ENCODE measurements around the gene PIK3C2G. TPM values are rescaled to one million over a fixed set of nuclear protein-coding genes. Genes with fewer than 3 reads are reported as not detected.

Gene PIK3C2G
- total RNA-seq, 2 donors from 2014 or later, result 2.9 to 13.5 TPM

DNA sequence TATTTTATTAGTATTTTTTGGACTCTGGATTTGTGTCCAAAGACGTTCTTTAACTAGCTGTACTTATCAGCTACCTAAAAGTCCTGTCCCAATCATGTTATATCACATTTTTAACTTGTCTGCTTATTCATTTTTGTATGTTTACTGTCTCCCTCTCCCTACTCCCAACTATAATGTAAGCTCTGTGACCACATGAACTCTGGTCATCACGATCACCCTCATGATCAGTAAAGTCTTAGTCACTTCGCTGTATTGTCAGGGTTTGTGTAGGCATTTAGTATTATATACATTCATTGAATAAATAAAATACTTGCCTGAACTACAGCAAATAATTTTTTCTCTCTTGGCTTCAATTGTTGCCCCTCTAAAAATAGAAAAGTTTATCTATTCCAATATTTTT is 211.0 kb downstream of the PIK3C2G start:
- no peaks in the 10 kb centered on the region for H3K9me3 ChIP-seq
- H3K4me3 ChIP-seq, result no peak overlapping the region
- no peaks in the 10 kb centered on the region for H3K27me3 ChIP-seq
- no peaks in the 10 kb centered on the region for H3K36me3 ChIP-seq (replicated peaks in 1 of 2; ENCODE audit: insufficient read depth in 1 of 2, low read depth in 2 of 2)
- ATAC-seq, result no peak
- DNase-seq, result no peak
- H3K4me1 ChIP-seq, result no peaks in the 10 kb centered on the region
- WGBS, 2 donors, result 55 to 60% methylated on average over 3 of the region's 3 CpGs
- no peak for TF ChIP-seq POLR2A (IDR thresholded peaks at IDR 0.05)
- TF ChIP-seq, protein P1, sequence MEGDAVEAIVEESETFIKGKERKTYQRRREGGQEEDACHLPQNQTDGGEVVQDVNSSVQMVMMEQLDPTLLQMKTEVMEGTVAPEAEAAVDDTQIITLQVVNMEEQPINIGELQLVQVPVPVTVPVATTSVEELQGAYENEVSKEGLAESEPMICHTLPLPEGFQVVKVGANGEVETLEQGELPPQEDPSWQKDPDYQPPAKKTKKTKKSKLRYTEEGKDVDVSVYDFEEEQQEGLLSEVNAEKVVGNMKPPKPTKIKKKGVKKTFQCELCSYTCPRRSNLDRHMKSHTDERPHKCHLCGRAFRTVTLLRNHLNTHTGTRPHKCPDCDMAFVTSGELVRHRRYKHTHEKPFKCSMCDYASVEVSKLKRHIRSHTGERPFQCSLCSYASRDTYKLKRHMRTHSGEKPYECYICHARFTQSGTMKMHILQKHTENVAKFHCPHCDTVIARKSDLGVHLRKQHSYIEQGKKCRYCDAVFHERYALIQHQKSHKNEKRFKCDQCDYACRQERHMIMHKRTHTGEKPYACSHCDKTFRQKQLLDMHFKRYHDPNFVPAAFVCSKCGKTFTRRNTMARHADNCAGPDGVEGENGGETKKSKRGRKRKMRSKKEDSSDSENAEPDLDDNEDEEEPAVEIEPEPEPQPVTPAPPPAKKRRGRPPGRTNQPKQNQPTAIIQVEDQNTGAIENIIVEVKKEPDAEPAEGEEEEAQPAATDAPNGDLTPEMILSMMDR (IDR thresholded peaks at IDR 0.05), result no peak
- H3K27ac ChIP-seq, result no peak overlapping the region
- intact Hi-C loops (cut with DNase I), result no loop called here

DNA sequence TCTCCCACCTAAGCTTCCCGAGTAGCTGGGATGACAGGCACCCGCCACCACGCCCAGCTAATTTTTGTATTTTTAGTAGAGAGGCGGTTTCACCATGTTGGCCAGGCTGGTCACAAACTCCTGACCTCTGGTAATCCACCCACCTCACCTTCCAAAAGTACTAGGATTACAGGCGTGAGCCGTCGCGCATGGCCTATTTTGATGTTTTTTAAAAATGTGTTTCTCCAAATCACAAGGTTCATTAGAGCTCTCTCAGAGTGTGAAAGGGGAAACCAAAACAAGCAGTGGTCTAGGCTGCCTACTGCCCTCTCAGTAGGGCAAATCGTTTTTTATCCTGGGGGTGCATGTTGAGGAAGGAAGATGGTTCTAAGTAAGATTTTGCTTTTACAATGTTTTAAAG is 211.5 kb downstream of the PIK3C2G start:
- no peaks in the 10 kb centered on the region for H3K36me3 ChIP-seq (replicated peaks in 1 of 2; ENCODE audit: insufficient read depth in 1 of 2, low read depth in 2 of 2)
- TF ChIP-seq, protein P1 (IDR thresholded peaks at IDR 0.05), result no peak
- no peak for TF ChIP-seq POLR2A (IDR thresholded peaks at IDR 0.05)
- H3K27ac ChIP-seq, result no peak overlapping the region
- H3K4me1 ChIP-seq, result no peaks in the 10 kb centered on the region
- 81 to 86% methylated on average over 9 of the region's 9 CpGs for WGBS, 2 donors
- ATAC-seq (no peak), DNase-seq (no peak)
- no peaks in the 10 kb centered on the region for H3K9me3 ChIP-seq
- intact Hi-C loops (cut with DNase I), result no loop called here
- no peak overlapping the region for H3K4me3 ChIP-seq
- no peaks in the 10 kb centered on the region for H3K27me3 ChIP-seq

DNA sequence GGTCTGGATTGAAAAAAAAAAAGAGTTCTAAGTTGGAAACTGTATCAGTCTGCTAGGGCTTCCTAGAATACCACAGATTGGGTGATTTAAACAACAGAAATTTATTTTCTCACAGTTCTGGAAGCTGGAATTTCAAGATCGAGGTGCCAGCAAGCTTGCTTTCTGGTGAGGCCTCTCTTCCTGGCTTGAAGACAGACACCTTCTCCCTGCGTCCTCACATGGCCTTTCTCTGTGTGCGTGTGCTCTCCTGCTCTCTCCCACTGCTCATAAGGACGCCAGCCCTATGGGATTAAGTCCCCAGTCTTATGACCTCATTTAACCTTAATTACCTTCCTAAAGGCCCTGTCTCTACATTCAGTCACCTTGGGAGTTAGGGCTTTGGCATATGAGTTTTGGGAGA is 215.5 kb downstream of the PIK3C2G start:
- DNase-seq (no peak), ATAC-seq (no peak)
- Histone ChIP-seq H3K27ac (no peak overlapping the region), H3K27me3 (no peaks in the 10 kb centered on the region), H3K9me3 (no peaks in the 10 kb centered on the region), H3K4me1 (no peaks in the 10 kb centered on the region), H3K36me3 (replicated peaks in 1 of 2; ENCODE audit: insufficient read depth in 1 of 2, low read depth in 2 of 2) (no peaks in the 10 kb centered on the region), H3K4me3 (no peak overlapping the region)
- intact Hi-C loops (cut with DNase I), result no loop called here
- 58 to 61% methylated on average over 4 of the region's 4 CpGs for WGBS, 2 donors
- TF ChIP-seq POLR2A (IDR thresholded peaks at IDR 0.05), result no peak
- TF ChIP-seq, protein P1 (IDR thresholded peaks at IDR 0.05), result no peak

DNA sequence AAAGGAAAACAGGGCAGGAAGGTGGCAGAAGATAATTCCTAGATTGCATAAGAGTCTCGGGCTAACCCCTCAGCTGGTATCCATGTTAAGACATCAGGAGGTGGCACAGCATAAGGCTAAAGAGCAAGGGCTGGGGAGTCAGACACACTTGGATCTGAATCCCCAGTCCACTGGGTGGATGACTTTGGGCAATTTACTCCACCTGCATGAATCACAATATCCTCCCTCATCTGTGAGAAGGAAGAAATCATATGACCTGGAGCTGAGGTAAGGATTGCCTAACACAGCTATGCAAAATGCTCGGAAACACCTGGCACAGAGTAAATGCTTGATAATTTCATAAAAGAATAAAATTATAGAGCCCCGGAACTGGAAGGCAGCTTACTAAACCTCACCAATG is 217.9 kb downstream of the PIK3C2G start:
- DNase-seq, result no peak
- Histone ChIP-seq H3K4me1 (no peaks in the 10 kb centered on the region), H3K36me3 (replicated peaks in 1 of 2; ENCODE audit: insufficient read depth in 1 of 2, low read depth in 2 of 2) (no peaks in the 10 kb centered on the region), H3K27me3 (no peaks in the 10 kb centered on the region), H3K4me3 (no peak overlapping the region), H3K9me3 (no peaks in the 10 kb centered on the region), H3K27ac (no peak overlapping the region)
- intact Hi-C loops (cut with DNase I), result no loop called here
- no peak for ATAC-seq
- WGBS, 2 donors, result 65 to 66% methylated on average over 3 of the region's 3 CpGs
- TF ChIP-seq, protein P1 (IDR thresholded peaks at IDR 0.05), result no peak
- no peak for TF ChIP-seq POLR2A (IDR thresholded peaks at IDR 0.05)

DNA sequence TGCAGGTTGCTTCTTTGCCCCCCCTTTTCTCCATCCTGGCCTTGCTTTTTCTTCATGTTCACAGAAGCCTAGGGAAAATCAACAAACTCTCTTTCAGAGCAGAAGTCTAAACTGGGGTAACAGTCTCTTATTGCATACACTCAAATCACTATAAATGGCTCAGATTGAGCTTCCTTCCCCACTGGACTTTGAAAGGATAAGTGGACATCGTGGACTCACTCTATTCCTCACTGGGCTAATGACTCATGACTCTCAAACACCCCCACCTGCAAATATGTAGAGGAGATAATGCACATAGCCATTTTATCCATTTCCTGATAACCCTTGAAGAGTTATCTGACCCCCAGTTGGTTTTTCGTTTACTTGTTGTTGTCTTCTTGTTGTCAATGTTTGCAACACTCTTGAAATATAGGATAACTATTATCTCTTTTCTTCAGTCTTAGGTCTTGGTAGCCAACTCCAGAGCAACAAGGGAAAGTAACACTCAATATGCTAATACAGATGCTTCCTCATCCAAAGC is 221.3 kb downstream of the PIK3C2G start:
- Histone ChIP-seq H3K4me3 (no peak overlapping the region), H3K27me3 (no peaks in the 10 kb centered on the region), H3K27ac (no peak overlapping the region), H3K9me3 (no peaks in the 10 kb centered on the region), H3K4me1 (no peaks in the 10 kb centered on the region), H3K36me3 (replicated peaks in 1 of 2; ENCODE audit: insufficient read depth in 1 of 2, low read depth in 2 of 2) (no peaks in the 10 kb centered on the region)
- no peak for TF ChIP-seq POLR2A (IDR thresholded peaks at IDR 0.05)
- TF ChIP-seq, protein P1 (IDR thresholded peaks at IDR 0.05), result no peak
- DNase-seq, result no peak
- WGBS, 2 donors, result 24 to 31% methylated on average over 2 of the region's 2 CpGs
- intact Hi-C loops (cut with DNase I), result no loop called here
- no peak for ATAC-seq
